Fibroblast of peridontal ligament (primary cell): Measurements from ENCODE around the gene COG5.

Source experiments
- DNase-seq: peaks from one replicate; pipeline ENCODE4 v3.0.0-alpha.2; 2010; ENCODE audit errors: extremely low read depth

The COG5 gene

DNA sequence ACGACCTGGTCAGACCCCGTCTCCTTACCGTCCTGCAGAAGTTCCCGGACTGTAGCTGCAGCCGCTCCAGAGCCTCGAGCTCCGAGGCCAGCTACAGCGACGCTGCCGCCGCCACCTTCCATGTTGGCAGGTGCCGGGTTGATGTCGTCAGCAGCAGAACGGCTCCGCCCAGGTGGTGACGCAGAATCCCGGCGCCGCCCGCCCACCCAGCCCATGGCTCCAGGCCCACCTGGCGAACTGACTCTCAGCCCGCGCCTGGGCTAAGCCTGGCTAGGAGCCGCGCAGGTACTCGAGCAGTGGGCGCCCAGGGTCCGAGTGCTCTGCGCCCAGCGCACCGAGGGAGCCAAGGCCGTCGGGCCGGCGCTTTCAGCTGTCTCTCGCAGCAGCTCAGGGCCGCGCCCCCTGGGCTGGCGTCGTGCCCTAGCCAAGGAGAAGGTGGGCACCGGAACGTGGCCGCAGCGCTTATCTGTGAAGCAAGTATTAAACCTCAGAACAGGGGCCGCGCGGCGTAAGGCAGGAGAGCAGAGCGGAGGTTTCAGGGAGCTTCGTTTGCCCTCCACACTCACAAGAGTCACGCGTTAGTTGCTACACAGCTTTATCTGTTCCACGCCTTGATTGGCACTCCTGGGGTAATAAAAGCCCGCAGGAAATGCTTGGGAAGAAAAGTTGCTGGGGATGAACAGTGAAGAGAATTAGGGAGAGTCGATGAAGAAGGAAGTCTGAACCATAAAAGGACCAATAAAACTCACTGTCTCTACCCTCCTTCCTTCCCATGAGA is at the start of gene COG5, which contains the start of gene DUS4L:
Gene COG5, minus strand, starts transcription at position 146 of the 778 bp plus-strand sequence. Its CDS starts 24 bp downstream, at position 122.
Gene DUS4L, plus strand, starts transcription at position 197 of the 778 bp plus-strand sequence. CDS start 3,100 bp downstream, outside the sequence.
- DNase-seq, result peak; percentile 72

DNA sequence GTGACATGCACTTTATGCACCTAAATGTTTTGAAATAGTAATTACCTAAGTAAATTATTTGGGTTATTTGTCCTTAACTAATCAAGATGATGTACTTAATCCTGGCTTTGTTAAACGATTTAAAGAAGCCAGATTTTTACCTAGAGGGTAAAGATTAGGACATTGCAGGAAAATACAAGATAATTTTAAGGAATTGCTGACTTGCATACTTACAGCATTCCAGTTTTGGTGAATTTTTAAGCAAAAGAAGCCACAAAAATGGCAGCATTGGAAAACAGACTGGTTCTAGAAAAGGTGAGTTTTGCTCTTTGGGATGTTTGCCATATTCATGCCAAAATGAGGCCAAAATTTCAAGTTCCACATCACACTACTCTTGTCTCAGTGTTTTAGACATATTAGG is 49.7 kb upstream of the COG5 start:
- DNase-seq, result no peak

DNA sequence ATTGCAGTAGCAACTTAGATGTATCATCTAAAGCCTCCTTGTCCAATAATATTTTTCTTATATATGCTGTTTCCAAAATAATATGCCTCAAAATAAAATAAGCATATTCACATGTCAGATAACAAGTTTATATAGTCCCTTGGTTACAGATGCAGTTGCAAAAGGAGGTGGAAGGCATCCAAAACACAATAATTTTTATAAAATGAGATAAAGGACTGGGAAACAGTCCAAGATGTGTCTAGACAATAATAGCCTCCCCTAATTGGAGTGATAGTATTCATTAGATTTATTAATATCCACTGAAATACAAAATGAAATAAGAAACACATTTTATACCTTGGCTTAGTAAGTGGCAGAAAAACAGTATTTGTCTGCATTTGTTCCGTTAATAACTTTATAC is 46.6 kb upstream of the COG5 start:
- DNase-seq, result no peak

DNA sequence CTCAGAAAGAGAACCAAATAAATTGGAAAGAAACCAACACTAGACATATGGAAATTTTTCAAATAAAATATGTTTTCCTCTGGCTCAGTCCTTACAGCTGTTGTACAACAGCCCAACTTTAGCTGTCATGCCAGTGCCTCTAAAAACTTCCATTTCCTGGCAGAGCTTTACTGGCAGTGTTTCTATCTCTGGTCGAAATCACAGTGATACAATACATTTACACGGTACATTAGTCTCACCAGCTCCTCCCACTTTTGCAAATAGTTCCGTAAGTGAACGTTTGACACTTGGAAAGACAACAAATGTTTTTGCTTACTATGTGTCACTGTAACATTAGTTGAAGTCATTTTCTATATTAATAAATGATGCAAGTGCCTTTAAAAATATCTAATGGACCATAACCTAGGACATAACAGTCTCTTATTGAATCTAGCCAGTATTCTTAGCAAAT is 46.1 kb upstream of the COG5 start:
- no peak for DNase-seq

DNA sequence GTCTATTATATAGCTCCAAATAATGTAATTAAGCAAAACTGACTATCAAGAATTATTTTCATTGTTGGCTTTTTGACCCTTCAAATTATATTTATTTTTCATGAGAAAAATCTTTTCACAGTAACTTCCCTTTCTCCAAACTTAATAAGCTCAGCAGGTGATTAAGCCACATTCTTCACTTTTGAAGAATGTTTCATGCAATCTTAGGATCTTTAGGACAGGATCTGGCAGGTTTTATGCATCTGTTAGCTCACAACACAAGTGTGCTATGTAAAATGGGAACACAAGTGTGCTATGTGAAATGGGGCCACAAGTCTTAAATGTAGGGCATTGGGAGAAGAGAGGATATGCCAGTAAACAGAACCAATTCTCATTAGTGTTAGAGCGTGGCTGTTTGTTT is 42.6 kb upstream of the COG5 start:
- DNase-seq, result no peak

DNA sequence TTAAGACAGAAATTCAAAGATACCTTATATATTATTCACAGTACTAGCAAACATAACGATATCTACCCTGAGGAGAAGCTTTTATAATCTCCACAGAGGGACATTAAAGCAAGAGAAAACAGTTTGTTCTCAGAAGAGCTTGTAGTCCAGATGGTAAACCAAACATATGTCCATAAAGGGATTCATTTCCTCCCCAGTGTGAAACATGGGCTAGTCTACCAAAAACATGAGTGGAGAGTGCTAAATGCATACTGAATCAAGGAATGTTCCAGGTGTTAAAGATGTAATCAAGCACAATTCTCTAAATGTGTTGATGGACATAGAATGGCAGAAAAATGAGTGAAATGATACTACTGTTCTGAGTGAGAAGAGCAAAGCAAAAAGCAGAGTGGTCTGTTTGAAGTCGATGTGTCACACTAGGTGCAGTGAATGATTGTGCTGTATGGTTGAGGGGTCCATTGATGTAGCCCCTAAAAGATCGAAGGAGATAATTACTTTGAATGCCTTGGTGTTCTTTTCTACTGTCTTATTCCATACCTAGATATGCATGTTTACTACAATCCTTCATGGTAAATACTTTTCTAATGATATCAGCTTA is 41.6 kb upstream of the COG5 start:
- no peak for DNase-seq

DNA sequence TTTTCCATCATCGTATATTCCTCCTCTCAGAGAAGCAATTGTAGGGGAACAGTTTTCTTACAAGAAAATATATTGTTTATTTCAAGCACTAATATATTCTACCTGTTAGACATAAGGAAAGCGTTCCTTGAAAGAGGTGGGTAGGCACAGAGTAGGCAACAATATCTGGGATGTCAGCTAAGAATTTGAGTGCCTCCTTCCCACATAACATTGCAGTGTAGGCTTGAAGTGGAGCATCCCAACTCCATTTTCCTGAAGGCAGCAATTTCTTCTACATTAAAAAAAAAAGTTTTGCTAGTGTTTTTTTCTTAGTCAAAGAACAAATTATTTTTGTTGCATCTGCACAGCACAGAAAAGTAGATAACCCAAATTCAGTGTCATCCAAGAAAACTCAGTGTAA is 37.1 kb upstream of the COG5 start:
- DNase-seq, result no peak

DNA sequence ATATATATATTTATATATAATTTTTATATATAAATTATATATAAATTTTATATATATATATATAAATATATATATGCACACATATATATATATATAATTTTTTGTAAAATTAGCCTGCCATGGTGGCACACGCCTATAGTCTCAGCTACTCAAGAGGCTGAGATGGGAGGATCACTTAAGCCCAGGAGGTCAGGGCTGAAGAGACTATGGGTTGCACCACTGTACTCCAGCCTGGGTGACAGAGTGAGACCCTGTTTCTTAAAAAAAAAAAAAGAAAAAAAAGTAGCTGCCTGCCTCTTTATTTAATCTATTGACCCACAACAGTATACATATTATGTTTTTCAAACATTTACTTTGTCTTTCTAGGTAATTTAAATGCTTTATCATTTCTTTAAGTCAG is 35.5 kb upstream of the COG5 start:
- DNase-seq, result no peak

DNA sequence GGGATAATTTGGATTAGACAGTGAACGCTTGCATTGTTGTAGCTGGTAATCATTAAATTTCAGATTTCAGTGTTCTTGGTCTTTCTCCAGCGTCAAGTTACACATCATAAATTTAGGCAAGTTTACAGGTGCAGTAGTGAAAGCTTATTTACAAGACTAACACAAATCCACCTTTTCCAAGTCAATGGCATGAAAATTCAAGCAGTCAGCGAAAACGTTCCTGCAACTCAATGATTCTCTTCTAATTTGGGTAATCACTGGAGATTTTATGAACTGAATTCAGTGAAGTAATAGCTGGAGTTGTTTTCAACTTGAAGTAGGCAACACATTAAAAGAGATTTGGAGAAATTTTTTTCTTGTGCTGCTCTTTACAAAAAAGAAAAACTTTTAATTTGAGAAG is 34.2 kb upstream of the COG5 start:
- no peak for DNase-seq

DNA sequence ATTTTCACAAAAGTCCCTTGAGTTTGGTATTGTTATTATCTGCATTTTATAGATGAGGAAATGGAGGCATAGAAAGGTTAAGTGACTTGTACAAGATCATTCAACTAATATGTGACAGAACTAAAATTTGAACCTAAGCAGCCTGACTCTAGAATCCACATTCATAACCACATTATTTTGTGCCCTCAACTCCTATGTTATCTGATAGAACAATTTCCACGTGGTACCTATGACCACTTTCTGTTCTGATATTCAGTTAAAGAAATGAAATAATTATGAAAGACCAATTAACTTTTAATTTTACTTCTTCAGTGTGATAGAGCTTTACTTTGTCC is 33.8 kb upstream of the COG5 start:
- no peak for DNase-seq

DNA sequence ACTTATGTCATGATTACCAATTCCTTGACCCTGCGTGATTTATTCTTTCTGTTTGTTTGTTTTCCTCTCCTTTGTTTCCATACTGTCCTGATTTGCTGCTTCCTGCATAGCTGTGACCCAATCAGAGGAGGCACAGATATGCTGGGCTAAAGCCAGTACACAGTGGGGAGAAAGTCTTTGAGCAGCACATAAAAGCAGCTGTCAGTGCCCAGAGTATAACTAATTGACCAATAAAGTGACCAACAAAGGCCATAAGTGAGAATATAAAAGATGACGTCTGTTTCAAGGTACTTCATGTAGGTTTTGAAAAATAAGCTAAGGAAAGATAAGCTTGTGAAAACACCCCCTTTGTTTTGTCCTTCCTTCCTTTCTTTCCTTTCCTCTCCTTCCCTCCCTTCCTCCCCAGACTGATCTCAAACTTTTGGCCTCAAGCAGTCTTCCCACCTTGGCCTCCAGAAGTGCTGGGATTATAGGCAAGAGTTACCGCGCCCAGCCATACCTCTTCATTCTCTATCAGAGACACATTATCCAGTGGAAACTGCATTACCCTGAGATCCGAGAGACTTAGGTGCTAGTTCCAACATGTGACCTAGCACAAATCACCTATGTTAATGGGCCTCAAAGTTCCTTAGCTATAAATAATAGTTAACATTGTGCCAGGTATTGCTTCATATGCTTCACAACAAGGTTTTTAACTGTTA is 33.3 kb upstream of the COG5 start:
- DNase-seq, result no peak

DNA sequence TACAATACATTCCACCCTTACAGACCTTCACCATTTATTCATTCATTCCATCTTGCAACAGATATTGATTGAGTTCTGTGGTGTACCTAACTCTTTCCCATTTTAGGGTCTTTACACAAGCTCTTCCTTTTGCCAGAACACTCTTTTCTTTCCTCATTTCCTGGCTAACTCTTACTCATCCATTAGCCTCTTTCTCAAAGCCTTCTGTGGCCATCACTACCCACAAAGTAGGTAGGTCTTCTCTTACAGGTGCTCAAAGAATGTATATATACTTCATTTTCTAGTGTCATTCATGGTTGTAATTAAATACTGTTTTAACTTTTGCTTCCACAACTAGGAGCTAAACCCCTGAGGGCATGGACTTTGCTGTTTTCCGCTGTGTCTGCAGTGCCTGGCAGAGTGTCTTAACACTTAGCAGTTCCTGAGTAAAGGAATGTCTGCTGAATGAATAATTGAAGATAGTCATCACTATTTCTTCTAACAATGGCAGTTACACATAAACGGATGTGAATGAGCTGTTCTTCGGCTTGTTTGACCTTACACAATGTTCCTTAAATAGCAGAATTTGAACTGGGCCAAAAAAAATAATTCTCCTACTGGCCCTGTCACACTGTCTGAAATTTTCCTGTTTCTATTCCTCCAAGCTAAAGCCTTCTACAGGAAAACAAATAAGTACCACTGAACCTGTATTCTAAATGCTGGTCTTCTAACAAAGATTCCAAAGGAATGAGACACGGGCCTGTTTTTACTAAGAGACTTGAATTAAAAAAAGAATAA is 31.4 kb upstream of the COG5 start:
- DNase-seq, result peak; percentile 86

DNA sequence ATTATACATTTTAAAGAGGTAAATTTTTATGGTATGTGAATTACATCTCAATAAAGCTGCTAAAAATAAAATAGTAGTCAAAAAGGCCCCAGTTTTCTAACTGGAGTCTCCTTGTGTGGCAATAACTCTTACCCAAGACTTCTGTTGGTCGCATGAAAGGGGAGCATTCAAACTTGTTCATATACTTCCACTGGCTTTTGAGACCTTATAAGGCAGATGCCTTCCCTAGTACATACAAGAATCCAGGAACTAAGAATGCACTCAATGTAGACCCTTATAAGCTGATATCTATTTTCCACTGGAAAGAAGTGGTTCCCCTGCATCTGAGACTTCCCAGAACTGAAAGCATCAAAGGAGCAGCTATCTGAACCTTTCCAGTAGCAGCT is 29.3 kb upstream of the COG5 start:
- DNase-seq, result no peak

DNA sequence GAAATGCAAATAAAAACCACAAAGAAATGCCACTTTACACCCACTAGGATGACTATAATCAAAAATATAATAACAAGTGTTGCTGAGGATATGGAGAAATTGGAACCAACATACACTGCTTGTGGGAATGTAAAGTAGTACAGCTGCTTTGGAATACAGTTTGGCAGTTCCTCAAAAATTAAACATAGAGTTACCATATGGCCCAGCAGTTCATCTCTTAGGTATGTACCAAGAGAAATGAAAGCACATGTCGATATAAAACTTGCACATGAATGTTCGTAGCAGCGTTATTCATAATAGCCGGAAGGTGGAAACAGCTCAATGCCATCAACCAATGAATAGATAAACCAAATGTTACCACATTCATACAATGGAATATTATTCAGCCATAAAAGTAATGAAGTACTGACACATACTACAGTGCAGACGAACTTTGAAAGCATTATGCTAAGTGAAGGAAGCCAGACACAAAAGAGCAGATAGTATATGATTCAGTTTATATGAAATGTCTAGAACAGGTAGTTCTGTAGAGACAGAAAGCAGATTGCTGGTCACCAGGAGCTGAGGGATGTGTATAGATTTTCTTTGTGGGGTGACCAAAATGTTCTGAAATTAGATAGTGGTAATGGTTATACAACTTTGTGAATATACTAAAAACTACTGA is 28.8 kb upstream of the COG5 start:
- peak; percentile 80 for DNase-seq

DNA sequence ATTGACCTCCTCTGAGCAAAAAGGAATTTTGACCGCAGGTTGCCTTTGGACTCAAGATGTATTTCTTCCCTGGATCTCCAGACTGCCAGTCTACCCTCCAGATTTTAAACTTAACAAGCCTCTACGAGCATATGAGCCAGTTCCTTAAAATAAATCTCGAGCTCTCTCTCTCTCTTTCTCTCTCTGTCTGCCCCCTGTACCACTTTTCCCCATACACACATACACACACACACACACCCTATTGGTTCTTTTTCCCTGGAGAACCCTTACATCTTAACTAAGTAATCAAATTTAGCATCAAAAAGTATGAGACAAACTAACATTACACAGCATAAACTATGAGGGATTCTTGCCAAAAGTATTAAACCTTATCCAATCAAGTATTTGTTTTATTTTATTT is 27.7 kb upstream of the COG5 start:
- peak; percentile 46 for DNase-seq

DNA sequence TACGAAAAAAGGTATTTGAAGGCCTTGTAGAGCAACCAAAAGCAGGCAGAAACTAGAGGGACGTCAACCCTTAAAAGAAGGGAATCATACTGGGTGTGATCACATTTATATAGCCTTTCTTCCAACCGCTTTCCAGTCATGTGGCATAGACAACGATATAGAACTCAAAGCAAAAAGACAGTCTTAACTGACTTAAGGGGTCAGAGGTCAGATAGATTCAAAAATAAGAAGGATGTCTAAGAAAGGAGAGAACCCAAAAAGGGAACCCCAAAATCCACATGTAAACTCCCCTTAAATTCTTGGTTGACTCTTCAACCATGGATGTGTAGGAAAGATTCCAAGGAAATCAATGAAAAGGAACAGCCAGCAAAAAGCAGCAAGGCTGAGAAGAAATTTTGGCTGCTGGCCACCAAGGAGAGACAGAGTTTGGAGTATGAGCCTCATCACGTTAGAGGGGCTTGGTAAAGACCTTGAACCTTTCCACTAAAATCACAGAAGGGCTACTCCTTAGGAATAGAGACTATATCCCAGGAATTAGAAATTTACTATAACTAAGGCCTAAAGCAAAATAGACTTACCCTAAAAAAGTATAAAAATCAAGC is 24.9 kb upstream of the COG5 start:
- no peak for DNase-seq

DNA sequence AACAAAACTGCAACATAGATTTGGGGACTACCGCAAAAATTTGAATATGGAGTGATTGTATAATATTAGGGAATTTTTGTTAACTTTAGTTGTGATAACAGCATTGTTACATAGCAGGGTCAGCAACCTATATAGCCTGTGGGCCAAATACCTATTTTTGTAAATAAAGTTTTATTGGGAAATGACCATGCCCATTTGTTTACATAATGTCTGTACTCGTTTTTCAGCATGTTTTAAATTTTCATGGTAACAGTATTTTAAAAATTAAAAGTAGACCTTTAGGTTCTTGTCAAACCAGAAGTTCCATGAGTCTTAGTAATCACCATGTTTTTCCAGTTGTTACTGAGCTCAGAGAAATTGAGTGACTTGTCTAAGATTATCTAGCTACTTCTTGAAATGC is 21.0 kb upstream of the COG5 start:
- DNase-seq, result no peak

DNA sequence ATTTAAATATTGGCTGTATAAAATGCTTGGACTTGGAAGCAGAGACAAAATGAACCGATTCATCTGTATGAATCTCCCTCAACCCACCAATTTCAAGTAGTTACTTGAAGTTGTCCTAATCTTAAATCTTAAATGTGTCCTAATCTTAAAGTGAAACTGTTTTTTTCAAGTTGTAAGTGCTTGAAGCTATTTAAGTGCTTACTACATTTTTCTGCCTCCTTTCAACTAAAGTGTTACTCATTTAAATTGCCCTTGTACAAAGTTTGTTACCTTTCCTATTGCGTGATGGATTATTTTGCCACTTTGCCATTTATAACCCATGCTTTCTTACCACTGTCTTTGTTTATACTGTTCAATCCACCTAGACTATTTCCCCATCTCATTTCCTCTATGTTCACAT is 19.2 kb upstream of the COG5 start:
- peak; percentile 28 for DNase-seq

DNA sequence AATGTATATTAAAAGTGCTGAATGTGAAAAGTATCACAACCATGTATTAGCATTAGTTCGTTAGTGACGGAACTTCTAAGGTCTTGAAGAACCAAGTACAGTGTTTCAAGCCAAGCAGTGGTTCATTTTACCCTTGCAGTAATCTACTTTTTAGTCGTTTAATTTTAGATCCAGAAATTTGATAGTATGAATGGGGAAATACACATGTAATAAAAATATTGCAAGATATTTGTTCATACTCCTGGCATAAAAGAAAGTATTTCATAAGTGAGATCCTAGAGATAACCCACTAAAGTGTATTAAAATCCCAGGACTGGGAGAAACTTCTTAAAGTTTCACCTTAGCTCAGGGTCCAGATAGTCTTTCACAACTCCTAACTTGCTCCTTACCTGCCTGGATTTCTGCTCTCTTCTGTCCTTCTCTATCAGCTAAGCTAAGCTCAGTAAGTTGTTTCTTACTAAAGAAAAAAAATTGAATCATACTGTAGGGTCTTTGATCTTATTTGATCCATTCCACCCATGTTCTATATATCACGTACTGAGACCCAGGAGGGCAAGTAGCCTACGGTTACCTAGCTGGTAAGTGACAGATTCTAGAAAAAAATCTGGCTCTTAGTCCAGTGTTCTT is 17.8 kb upstream of the COG5 start:
- DNase-seq, result peak; percentile 59

DNA sequence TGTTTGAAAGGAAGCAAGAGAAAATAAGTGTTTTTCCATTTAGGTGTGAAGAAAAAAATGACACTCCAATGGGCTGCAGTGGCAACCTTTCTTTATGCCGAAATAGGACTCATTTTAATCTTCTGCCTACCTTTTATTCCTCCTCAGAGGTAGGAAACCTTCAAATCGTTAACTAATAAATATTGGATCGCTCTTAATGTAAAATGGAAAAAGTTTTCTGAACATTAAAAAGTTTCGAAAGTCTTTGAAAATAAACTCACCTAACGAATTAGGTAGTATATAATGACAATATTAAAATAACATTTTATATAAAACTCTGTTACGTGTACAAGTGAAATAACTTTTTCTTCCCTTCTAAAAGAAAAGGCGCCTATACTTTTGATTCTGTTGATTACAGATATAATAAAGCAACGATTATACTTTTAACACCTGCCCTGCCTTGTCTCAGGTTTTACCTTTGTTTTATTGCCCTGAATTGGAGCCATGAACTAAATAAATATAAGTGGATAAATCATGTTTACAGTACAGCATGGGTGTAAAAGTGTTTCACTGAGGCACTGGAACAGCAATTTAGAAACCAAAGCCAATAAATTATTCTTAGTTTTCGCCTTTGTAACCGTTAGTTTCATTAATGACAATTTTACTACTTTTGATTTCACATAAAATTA is 17.1 kb upstream of the COG5 start:
- DNase-seq, result no peak
